PFSK-1 (cell line): ENCODE measurements around the gene PXYLP1.

Experiments used
- FOXP2 ChIP-seq: optimal IDR thresholded peaks from 2 replicates; pipeline ENCODE3; 2011; ENCODE audit warnings: borderline replicate concordance, control low read depth, inconsistent platforms; ENCODE audit not compliant: insufficient read depth; ENCODE audit errors: extremely low read length, extremely low read depth
- POLR2AphosphoS5 ChIP-seq: IDR thresholded peaks from 2 replicates; pipeline ENCODE4 v1.6.1; 2012; ENCODE audit warnings: low read depth, mild to moderate bottlenecking, control low read depth, low read length, moderate library complexity
- REST ChIP-seq, 2 experiments: IDR thresholded peaks; 2 replicates each; pipeline versions ENCODE4 v1.6.1 to v1.8.0; 2011 to 2012; ENCODE audit warnings: low read depth in 2 of 2, low read length in 2 of 2, control low read depth in 1 of 2, inconsistent platforms in 1 of 2, mild to moderate bottlenecking in 1 of 2, moderate library complexity in 1 of 2; ENCODE audit not compliant: insufficient read depth in 1 of 2
- SIN3A ChIP-seq: IDR thresholded peaks from 2 replicates; pipeline ENCODE4 v1.6.1; 2012; ENCODE audit warnings: mild to moderate bottlenecking, low read length, moderate library complexity, borderline replicate concordance; ENCODE audit not compliant: insufficient read depth
- TAF1 ChIP-seq: IDR thresholded peaks from 2 replicates; pipeline ENCODE4 v1.6.1; 2012; ENCODE audit warnings: low read length, control low read depth, borderline replicate concordance; ENCODE audit not compliant: insufficient read depth

The PXYLP1 gene

DNA sequence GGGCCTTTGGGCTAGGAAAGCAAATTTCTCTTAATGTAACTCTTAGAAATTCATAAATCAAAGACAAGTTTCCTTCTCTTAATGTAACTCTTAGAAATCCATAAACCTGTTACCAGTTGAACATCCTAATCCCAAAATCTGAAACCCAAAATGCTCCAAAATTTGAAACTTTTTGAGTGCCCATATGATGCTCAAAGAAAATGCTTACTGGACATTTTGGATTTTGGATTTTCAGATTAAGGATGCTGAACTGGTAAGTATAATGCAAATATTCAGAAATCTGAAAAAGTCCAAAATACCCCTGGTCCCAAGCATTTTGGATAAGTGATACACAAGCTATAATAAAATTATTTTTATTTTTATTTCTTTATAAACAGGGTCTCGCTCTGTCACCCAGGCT is 85.2 kb downstream of the PXYLP1 start:
- no peak for TF ChIP-seq TAF1
- no peak for TF ChIP-seq POLR2AphosphoS5
- TF ChIP-seq FOXP2: no peak
- TF ChIP-seq SIN3A: no peak
- no peak for TF ChIP-seq REST (IDR thresholded peaks at IDR 0.05; ENCODE audit: insufficient read depth in 1 of 2, low read depth in 2 of 2, low read length in 2 of 2)

DNA sequence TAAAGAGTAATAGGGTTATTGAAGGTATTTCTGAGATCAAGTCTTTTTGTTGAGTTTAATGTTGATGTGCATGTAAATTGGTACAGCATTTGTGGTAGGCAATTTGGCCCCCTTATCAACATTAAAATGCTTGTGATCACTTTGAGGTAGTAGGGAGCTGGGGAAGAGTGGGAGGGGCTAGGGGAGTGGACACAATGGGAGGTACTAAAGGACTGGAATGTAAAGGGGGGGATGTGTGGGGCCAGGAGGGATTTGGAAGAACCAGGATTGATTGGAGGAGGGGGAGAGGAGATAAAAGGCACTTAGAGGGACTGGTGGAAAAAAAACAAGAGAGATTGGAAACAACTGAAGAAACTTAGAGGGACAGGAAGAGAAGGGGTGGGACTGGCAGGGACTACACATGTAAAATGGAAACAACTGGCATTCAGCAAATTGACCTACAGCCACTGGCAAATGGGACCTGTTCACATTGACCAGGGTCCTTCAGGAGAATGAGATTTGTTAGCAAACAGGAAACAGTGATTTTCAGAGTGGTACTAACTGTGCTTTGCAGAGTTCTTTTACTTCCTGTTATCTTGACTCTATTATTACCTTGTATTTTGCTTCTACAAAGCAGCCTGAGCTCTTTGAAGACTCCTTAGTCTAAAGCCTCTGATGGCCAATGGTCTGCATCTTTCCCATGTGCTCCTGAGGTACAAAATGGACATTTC is 88.9 kb downstream of the PXYLP1 start:
- TF ChIP-seq FOXP2: no peak
- no peak for TF ChIP-seq POLR2AphosphoS5
- no peak for TF ChIP-seq TAF1
- no peak for TF ChIP-seq SIN3A
- TF ChIP-seq REST (IDR thresholded peaks at IDR 0.05; ENCODE audit: insufficient read depth in 1 of 2, low read depth in 2 of 2, low read length in 2 of 2): no peak

- no peak for TF ChIP-seq SIN3A
- TF ChIP-seq FOXP2: no peak
- no peak for TF ChIP-seq REST (IDR thresholded peaks at IDR 0.05; ENCODE audit: insufficient read depth in 1 of 2, low read depth in 2 of 2, low read length in 2 of 2)
- TF ChIP-seq POLR2AphosphoS5: no peak
- TF ChIP-seq TAF1: no peak
These were observed 89.5 kb downstream of the PXYLP1 start for GRCh38 chr3:141321109-141321497.

GRCh38 chr3:141323936-141324704 is 92.5 kb downstream of the PXYLP1 start:
- no peak for TF ChIP-seq SIN3A
- no peak for TF ChIP-seq REST (IDR thresholded peaks at IDR 0.05; ENCODE audit: insufficient read depth in 1 of 2, low read depth in 2 of 2, low read length in 2 of 2)
- TF ChIP-seq FOXP2: no peak
- no peak for TF ChIP-seq TAF1
- TF ChIP-seq POLR2AphosphoS5: no peak
